Measurements from ENCODE around the gene NOC4L.

The NOC4L gene

DNA sequence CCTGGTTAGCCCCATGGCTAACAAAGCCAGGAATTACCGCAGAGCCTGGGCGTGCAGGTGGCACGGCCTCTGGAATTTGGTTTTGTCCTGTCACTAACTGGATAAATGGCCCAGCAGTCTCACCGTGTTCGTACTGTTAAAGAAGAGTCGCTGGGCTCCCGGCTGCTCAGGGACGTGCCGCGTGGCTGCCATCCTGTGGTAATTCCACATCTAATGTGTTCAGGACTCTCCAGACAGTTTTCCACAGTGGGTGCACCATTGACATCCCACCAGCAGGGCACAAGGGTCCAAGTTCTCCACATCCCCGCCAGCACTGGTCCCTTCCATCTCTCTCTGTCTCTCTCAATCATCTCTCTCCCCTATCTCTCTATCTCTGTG is 19.6 kb downstream of the NOC4L start:
- Mint-ChIP-seq H3K27me3 (no peaks in the 10 kb centered on the region), H3K9me3 (no peaks in the 10 kb centered on the region), H3K4me3 (no peak overlapping the region), H3K36me3 (ENCODE audit: low read depth) (peaks cover 4% of the 10 kb centered on the region), H3K4me1 (ENCODE audit: low read depth) (peaks cover 17% of the 10 kb centered on the region), H3K27ac (no peak overlapping the region)

- peaks cover 4% of the 10 kb centered on the region for H3K36me3 Mint-ChIP-seq (ENCODE audit: low read depth)
- no peaks in the 10 kb centered on the region for H3K9me3 Mint-ChIP-seq
- H3K4me3 Mint-ChIP-seq: no peak overlapping the region
- H3K27ac Mint-ChIP-seq: no peak overlapping the region
- peaks cover 17% of the 10 kb centered on the region for H3K4me1 Mint-ChIP-seq (ENCODE audit: low read depth)
- no peaks in the 10 kb centered on the region for H3K27me3 Mint-ChIP-seq
Measured at GRCh38 chr12:132164426-132164825, 20.2 kb downstream of the NOC4L start.

- no peaks in the 10 kb centered on the region for H3K36me3 Mint-ChIP-seq (ENCODE audit: low read depth)
- H3K27me3 Mint-ChIP-seq: no peaks in the 10 kb centered on the region
- H3K4me1 Mint-ChIP-seq (ENCODE audit: low read depth): peaks cover 17% of the 10 kb centered on the region
- no peak overlapping the region for H3K27ac Mint-ChIP-seq
- H3K4me3 Mint-ChIP-seq: no peak overlapping the region
- H3K9me3 Mint-ChIP-seq: no peaks in the 10 kb centered on the region
Measured at GRCh38 chr12:132165584-132165983, 21.3 kb downstream of the NOC4L start.

DNA sequence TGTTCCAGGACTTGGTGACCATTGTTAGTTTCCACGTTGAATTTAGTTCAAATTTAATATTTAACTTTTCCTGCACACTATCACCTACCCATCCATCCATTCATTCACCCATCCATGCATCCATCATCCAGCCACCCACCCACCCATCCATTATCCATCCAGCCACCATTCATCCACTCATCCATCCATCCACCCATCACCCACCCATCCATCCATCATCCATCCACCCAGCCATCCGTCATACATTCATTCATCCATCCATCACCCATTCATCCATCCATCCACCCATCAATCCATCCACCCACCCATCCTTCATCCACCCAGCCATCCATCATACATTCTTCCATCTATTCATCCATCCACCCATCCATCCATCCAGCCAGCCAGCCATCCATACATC is 21.8 kb downstream of the NOC4L start:
- Mint-ChIP-seq H3K9me3 (no peaks in the 10 kb centered on the region), H3K27ac (no peak overlapping the region), H3K4me1 (ENCODE audit: low read depth) (peaks cover 17% of the 10 kb centered on the region), H3K4me3 (no peak overlapping the region), H3K27me3 (no peaks in the 10 kb centered on the region), H3K36me3 (ENCODE audit: low read depth) (no peaks in the 10 kb centered on the region)

DNA sequence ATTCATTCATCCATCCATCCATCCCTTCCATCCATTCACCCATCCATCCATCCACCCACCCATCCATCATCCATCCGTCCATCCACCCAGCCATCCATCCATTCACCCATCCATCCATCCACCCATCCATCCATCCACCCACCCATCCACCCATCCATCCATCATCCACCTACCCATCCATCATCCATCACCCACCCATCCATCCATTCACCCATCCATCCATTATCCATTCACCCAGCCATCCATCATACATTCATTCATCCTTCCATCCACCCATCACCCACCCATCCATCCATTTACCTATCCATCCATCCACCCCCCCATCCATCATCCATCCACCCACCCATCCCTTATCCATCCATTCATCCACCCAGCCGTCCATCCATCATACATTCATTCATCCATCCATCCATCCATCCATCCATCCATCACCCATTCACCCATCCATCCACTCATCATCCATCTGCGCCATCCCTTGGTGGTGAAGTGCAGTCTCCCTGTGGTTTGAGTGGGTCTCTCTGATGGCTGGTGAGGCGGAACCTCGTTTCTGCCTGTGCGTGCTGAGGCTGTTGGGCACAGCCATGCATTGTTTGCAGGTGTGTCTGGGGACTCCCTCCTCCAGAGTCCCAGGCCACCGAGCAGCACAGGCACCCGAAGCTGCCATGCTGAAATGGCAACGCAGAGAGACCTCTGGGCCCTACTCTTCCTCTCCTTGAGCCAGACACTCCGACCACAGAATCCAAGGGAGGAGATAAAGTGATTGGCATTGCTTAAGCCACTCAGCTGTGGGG is 22.7 kb downstream of the NOC4L start:
- Mint-ChIP-seq H3K4me3 (no peak overlapping the region), H3K9me3 (no peaks in the 10 kb centered on the region), H3K4me1 (ENCODE audit: low read depth) (peaks cover 17% of the 10 kb centered on the region), H3K27me3 (no peaks in the 10 kb centered on the region), H3K36me3 (ENCODE audit: low read depth) (no peaks in the 10 kb centered on the region), H3K27ac (no peak overlapping the region)

DNA sequence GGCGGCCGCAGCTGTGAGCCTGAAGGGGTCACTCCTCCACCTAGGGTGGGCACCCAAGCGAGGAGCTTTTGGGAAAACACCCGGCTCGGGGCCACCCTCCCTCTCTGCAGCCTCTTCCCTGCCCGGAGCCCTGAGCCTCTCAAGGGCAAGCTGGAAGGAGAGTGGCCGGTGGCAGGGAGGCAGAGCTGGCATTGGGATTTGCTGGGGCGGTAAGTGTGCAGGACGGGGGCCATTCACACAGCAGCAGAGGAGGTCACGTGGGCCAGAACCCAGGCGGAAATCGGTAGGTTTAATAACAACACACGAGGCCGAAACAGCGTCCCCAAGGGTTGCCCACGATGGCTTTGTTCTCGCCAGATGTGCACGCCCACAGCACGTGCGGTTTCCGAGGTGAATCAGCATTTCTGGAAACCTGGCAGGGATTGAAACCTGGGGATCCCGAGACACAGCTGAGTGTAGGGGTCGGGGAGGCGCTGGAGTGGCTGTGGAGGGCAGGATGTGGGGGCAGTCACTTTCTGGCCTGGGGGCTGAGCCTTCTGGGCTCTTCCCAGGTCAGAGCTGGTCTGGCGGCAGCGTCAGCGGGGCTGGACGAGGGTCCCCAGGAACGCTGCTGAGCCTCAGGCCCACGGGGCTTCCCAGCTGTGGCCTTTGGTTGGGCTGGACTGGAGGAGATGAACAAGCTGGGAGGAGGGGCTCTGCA is 23.5 kb downstream of the NOC4L start:
- H3K27me3 Mint-ChIP-seq: no peaks in the 10 kb centered on the region
- no peak overlapping the region for H3K27ac Mint-ChIP-seq

GRCh38 chr12:132168311-132169031 is 24.2 kb downstream of the NOC4L start:
- Mint-ChIP-seq H3K9me3 (no peaks in the 10 kb centered on the region), H3K36me3 (ENCODE audit: low read depth) (no peaks in the 10 kb centered on the region), H3K4me1 (ENCODE audit: low read depth) (peaks cover 15% of the 10 kb centered on the region), H3K4me3 (no peak overlapping the region), H3K27me3 (no peaks in the 10 kb centered on the region), H3K27ac (no peak overlapping the region)

More for the DNA sequence above, 23.5 kb downstream of the NOC4L start:
- Mint-ChIP-seq H3K4me3 (no peak overlapping the region), H3K36me3 (ENCODE audit: low read depth) (no peaks in the 10 kb centered on the region), H3K4me1 (ENCODE audit: low read depth) (peaks cover 17% of the 10 kb centered on the region), H3K9me3 (no peaks in the 10 kb centered on the region)

- Mint-ChIP-seq H3K27ac (no peak overlapping the region), H3K4me1 (ENCODE audit: low read depth) (peaks cover 10% of the 10 kb centered on the region), H3K4me3 (no peak overlapping the region), H3K9me3 (no peaks in the 10 kb centered on the region), H3K36me3 (ENCODE audit: low read depth) (no peaks in the 10 kb centered on the region), H3K27me3 (no peaks in the 10 kb centered on the region)
Measured at GRCh38 chr12:132169376-132169775, 25.1 kb downstream of the NOC4L start.

DNA sequence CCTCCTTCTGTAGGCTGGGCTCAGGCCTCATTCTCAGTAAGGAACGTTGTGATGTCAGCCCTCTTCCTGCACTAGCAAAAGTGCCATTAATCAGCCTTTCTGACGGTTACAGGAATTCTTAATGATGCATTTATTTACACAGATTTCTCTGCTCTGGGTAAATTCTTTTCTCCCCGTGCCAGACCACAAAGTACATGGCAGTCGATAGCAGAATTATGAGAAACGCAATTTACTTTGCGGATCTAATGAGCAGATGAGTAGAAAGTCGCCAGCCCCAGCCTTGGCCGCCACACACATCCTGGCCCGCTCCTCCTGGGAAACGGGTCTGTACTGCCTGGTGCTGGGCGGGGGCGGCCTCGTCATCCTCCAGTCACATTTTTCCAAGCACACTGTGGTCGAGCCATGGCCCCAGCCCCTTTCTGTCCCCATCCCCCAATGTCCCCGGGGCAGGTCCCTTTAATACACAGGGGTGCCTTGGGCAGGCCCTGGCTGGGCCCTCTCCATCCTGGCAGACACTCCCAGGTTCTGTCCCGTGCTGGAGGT is 25.9 kb downstream of the NOC4L start:
- Mint-ChIP-seq H3K4me1 (ENCODE audit: low read depth) (peaks cover 12% of the 10 kb centered on the region), H3K36me3 (ENCODE audit: low read depth) (no peaks in the 10 kb centered on the region), H3K9me3 (no peaks in the 10 kb centered on the region), H3K27me3 (peaks cover 3% of the 10 kb centered on the region), H3K27ac (no peak overlapping the region), H3K4me3 (no peak overlapping the region)

GRCh38 chr12:132170637-132171292 is 26.5 kb downstream of the NOC4L start:
- peaks cover 12% of the 10 kb centered on the region for H3K4me1 Mint-ChIP-seq (ENCODE audit: low read depth)
- H3K36me3 Mint-ChIP-seq (ENCODE audit: low read depth): no peaks in the 10 kb centered on the region
- H3K4me3 Mint-ChIP-seq: no peak overlapping the region
- no peaks in the 10 kb centered on the region for H3K9me3 Mint-ChIP-seq
- no peak overlapping the region for H3K27ac Mint-ChIP-seq
- peaks cover 3% of the 10 kb centered on the region for H3K27me3 Mint-ChIP-seq

GRCh38 chr12:132171293-132171967 is 27.2 kb downstream of the NOC4L start:
- H3K9me3 Mint-ChIP-seq: no peaks in the 10 kb centered on the region
- peaks cover 12% of the 10 kb centered on the region for H3K4me1 Mint-ChIP-seq (ENCODE audit: low read depth)
- peaks cover 3% of the 10 kb centered on the region for H3K27me3 Mint-ChIP-seq
- H3K4me3 Mint-ChIP-seq: no peak overlapping the region
- no peak overlapping the region for H3K27ac Mint-ChIP-seq
- H3K36me3 Mint-ChIP-seq (ENCODE audit: low read depth): no peaks in the 10 kb centered on the region

GRCh38 chr12:132171968-132172521 is 27.8 kb downstream of the NOC4L start:
- Mint-ChIP-seq H3K9me3 (no peaks in the 10 kb centered on the region), H3K27me3 (peaks cover 3% of the 10 kb centered on the region), H3K27ac (no peak overlapping the region)

DNA sequence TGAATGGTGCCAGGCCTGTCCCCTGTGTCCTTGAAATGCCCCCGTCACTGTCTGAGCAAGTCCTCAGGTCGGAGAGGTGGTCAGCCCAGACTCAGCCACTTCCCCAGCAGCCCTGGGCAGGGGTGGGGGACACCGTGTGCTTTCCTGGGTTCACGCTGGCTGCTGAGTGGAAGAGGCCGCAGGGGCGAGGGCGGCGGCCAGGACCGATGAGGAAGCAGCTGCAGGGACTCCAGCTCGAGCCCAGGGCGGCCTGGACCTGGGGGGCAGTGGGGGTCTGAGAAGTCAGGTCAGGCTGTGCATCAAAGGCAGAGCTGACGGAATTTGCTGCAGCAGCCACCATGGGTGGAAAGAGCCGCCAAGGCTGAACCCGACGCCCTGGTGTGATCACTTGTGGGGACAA is 28.4 kb downstream of the NOC4L start:
- H3K27ac Mint-ChIP-seq: no peak overlapping the region
- H3K9me3 Mint-ChIP-seq: no peaks in the 10 kb centered on the region
- no peak overlapping the region for H3K4me3 Mint-ChIP-seq
- peaks cover 10% of the 10 kb centered on the region for H3K4me1 Mint-ChIP-seq (ENCODE audit: low read depth)
- no peaks in the 10 kb centered on the region for H3K36me3 Mint-ChIP-seq (ENCODE audit: low read depth)
- H3K27me3 Mint-ChIP-seq: peaks cover 3% of the 10 kb centered on the region

More at GRCh38 chr12:132171968-132172521, 27.8 kb downstream of the NOC4L start:
- Mint-ChIP-seq H3K36me3 (ENCODE audit: low read depth) (no peaks in the 10 kb centered on the region), H3K4me1 (ENCODE audit: low read depth) (peaks cover 12% of the 10 kb centered on the region), H3K4me3 (no peak overlapping the region)
